K562 (cell line): ENCODE measurements around the gene SEMA6D. TPM values are rescaled to one million over a fixed set of nuclear protein-coding genes. Genes with fewer than 3 reads are reported as not detected.

Source experiments
- ATAC-seq: fragments of 200-7000 bp; cut with Tn5 transposase; 3 replicates; pipeline ENCODE4 v1.9.1; 2020; ENCODE audit warnings: moderate library complexity
- BruUV-seq: library from RNA; stranded (reverse); fragments of 400-500 nt; replicated peaks from 2 replicates; lab custom pipeline; 2021; lab: Mats Ljungman, UMichigan
- CTCF ChIA-PET: fragments of 300-600 bp; formaldehyde crosslinking; extraction: SDS; loops from one replicate; lab custom pipeline; 2021; ENCODE audit warnings: low intra/inter-chr PET ratio; lab: Yijun Ruan, JAX
- POLR2A ChIA-PET: fragments of 300-600, 350-650 bp; sonication (Branson Sonifier 250); formaldehyde crosslinking; extraction: SDS; loops from one replicate; lab custom pipeline; 2021; ENCODE audit warnings: antibody characterized with exemption, inconsistent platforms; lab: Yijun Ruan, JAX
- DNase-seq, 4 experiments: peaks; one replicate each; pipeline versions ENCODE4 v3.0.0 to v3.0.0-alpha.2; 2011 to 2018; ENCODE audit warnings: low spot score in 3 of 4, mixed read lengths in 3 of 4; ENCODE audit errors: extremely low read depth in 1 of 4
- FAIRE-seq: peaks from 2 replicates; lab custom pipeline; 2011; peaks lifted over from hg19 to GRCh38; lab: Jason Lieb, UNC
- H2AFZ ChIP-seq: 2 replicates; pipeline ENCODE4 v1.6.0; 2011; ENCODE audit warnings: low read depth, low read length, control low read depth, inconsistent platforms
- H3K27ac ChIP-seq: fragments of 200-600 bp; 3 replicates; pipeline ENCODE4 v1.8.0; 2011; ENCODE audit warnings: low read depth, mild to moderate bottlenecking, control low read depth, inconsistent platforms, low read length, moderate library complexity, mixed read lengths; ENCODE audit errors: extremely low read depth
- H3K27me3 ChIP-seq, 2 experiments: fragments of 300-600 bp in 1 of 2; 2 replicates in 1 of 2; 3 replicates in 1 of 2; pipeline versions ENCODE4 v1.6.0 to v1.8.0; 2011; ENCODE audit warnings: inconsistent platforms in 2 of 2, low read length in 2 of 2, mild to moderate bottlenecking in 1 of 2, mixed read lengths in 1 of 2, moderate library complexity in 1 of 2; ENCODE audit not compliant: control insufficient read depth in 2 of 2, insufficient read depth in 2 of 2
- H3K36me3 ChIP-seq: fragments of 300-600 bp; 3 replicates; pipeline ENCODE4 v1.8.0; 2011; ENCODE audit warnings: mild to moderate bottlenecking, low read length, inconsistent platforms; ENCODE audit not compliant: control insufficient read depth, insufficient read depth
- H3K4me1 ChIP-seq, 2 experiments: fragments of 200-600 bp in 1 of 2; replicated peaks in 1 of 2; 2 replicates in 1 of 2; 3 replicates in 1 of 2; pipeline versions ENCODE4 v1.5.1 to v1.8.0; 2011; ENCODE audit warnings: inconsistent platforms in 2 of 2, low read length in 2 of 2, mild to moderate bottlenecking in 1 of 2, mixed read lengths in 1 of 2, moderate library complexity in 1 of 2; ENCODE audit not compliant: control insufficient read depth in 2 of 2, insufficient read depth in 2 of 2
- H3K4me2 ChIP-seq: 2 replicates; pipeline ENCODE4 v1.6.1; 2011; ENCODE audit warnings: low read length, control low read depth, inconsistent platforms, mixed read lengths; ENCODE audit not compliant: insufficient read depth
- H3K4me3 ChIP-seq: fragments of 200-600 bp; sonication (generic), shearing (Covaris generic); 2 replicates; pipeline ENCODE4 v1.5.1; 2016; ENCODE audit warnings: control low read depth, inconsistent platforms
- H3K79me2 ChIP-seq: fragments of 200-600 bp; 3 replicates; pipeline ENCODE4 v1.8.0; 2011; ENCODE audit warnings: low read length, inconsistent platforms; ENCODE audit not compliant: control insufficient read depth, insufficient read depth
- H3K9ac ChIP-seq, 2 experiments: 2 replicates each; pipeline versions ENCODE4 v1.6.0 to v1.6.1; 2011; ENCODE audit warnings: low read depth in 2 of 2, low read length in 2 of 2, control low read depth in 1 of 2, inconsistent platforms in 1 of 2, mild to moderate bottlenecking in 1 of 2, mixed read lengths in 1 of 2; ENCODE audit not compliant: insufficient read depth in 1 of 2
- H3K9me1 ChIP-seq: one replicate; pipeline ENCODE4 v1.6.0; 2011; ENCODE audit warnings: inconsistent platforms, mild to moderate bottlenecking, low read length, moderate library complexity; ENCODE audit not compliant: control insufficient read depth, insufficient read depth
- H3K9me3 ChIP-seq: replicated peaks from 2 replicates; pipeline ENCODE4 v1.5.1; 2011; ENCODE audit warnings: low read depth, low read length, inconsistent platforms; ENCODE audit not compliant: control insufficient read depth, insufficient read depth
- H4K20me1 ChIP-seq: replicated peaks from 2 replicates; pipeline ENCODE4 v1.6.1; 2011; ENCODE audit warnings: low read length, inconsistent platforms, mixed read lengths; ENCODE audit not compliant: control insufficient read depth, insufficient read depth
- CREM ChIP-seq: IDR thresholded peaks from 2 replicates; pipeline ENCODE4 v1.6.1; 2014; ENCODE audit warnings: antibody characterized with exemption, low read depth
- EP400 ChIP-seq: fragments of 450-650 bp; IDR thresholded peaks from 2 replicates; pipeline ENCODE4 v1.6.1; 2017; ENCODE audit warnings: antibody characterized with exemption, mild to moderate bottlenecking, moderate library complexity
- HMG20B ChIP-seq: fragments of 250-450 bp; sonication (Bioruptor Pico); IDR thresholded peaks from 2 replicates; pipeline ENCODE4 v1.5.0; 2021; ENCODE audit warnings: mild to moderate bottlenecking
- KAT8 ChIP-seq: fragments of 450-650 bp; IDR thresholded peaks from 2 replicates; pipeline ENCODE4 v1.6.1; 2016; ENCODE audit warnings: low read depth, mild to moderate bottlenecking
- MTA2 ChIP-seq: fragments of 450-650 bp; IDR thresholded peaks from 2 replicates; pipeline ENCODE4 v1.6.1; 2016; ENCODE audit warnings: low read depth
- NFATC3 ChIP-seq: fragments of 450-650 bp; IDR thresholded peaks from 2 replicates; pipeline ENCODE4 v1.6.1; 2017; ENCODE audit warnings: mild to moderate bottlenecking
- RNF2 ChIP-seq: sonication (generic); IDR thresholded peaks from 2 replicates; pipeline ENCODE4 v1.6.1; 2016
- STAT5A ChIP-seq: IDR thresholded peaks from 2 replicates; pipeline ENCODE4 v1.6.1; 2012; ENCODE audit warnings: low read length, inconsistent platforms, borderline replicate concordance
- ZEB2 ChIP-seq: fragments of 450-650 bp; IDR thresholded peaks from 2 replicates; pipeline ENCODE4 v1.6.1; 2016
- ZNF445 ChIP-seq: fragments of 250-450 bp; sonication (Bioruptor Pico); IDR thresholded peaks from 2 replicates; pipeline ENCODE4 v1.4.0; 2020; ENCODE audit warnings: low read depth, mild to moderate bottlenecking, moderate library complexity
- WGBS: fragments of 100-300 bp; shearing (Covaris generic); methylation state at CpG from one replicate; pipeline ENCODE4 v1.1.6; 2016; ENCODE audit warnings: low coverage, mixed read lengths; ENCODE audit not compliant: insufficient coverage; ENCODE audit errors: missing lambda C conversion rate; 5-methylcytosine and 5-hydroxymethylcytosine counted together
- in situ Hi-C: fragments of 300-500 bp; cut with MboI; formaldehyde crosslinking; loops from 4 replicates; pipeline ENCODE4 v1.15.0; 2018; ENCODE audit warnings: inconsistent platforms, mixed read lengths
- intact Hi-C: fragments of 100-400 bp; cut with micrococcal nuclease; formaldehyde crosslinking; loops from 2 replicates; pipeline ENCODE4 v1.14.2; 2022
- polyA plus RNA-seq, 8 experiments: library from polyadenylated mRNA; depleted of rRNA in 4 of 8; stranded (reverse) in 5 of 8; unstranded in 3 of 8; fragments of >200 nt; fragmentation: Nextera tagmentation in 2 of 8; fragmentation: Illumina TruSeq in 1 of 8; extraction: Ambion mirVana in 2 of 8; extraction: Trizol in 1 of 8; gene quantifications; 2 replicates each; pipeline versions ENCODE4 v1.2.1 to v1.2.3, GENCODE V29; 2011 to 2014; ENCODE audit warnings: inconsistent platforms in 1 of 8, missing spikeins in 1 of 8
- total RNA-seq, 7 experiments: library from RNA; depleted of rRNA in 6 of 7; stranded (reverse); fragments of >200 nt in 6 of 7; fragmentation: Illumina TruSeq in 2 of 7; extraction: Trizol in 2 of 7; gene quantifications; 2 replicates each; pipeline versions ENCODE4 v1.2.1 to v1.2.3, GENCODE V29; 2011 to 2021; ENCODE audit warnings: low replicate concordance in 1 of 7
- TF ChIP-seq, protein P1 (sequence below): fragments of 450-650 bp; IDR thresholded peaks from 2 replicates; pipeline ENCODE4 v1.6.1; 2016; ENCODE audit warnings: missing biosample characterization, missing genetic modification characterization
- TF ChIP-seq, protein P2 (sequence below): sonication (generic); formaldehyde crosslinking; IDR thresholded peaks from 2 replicates; pipeline ENCODE4 v1.8.0; 2022; ENCODE audit warnings: mild to moderate bottlenecking, missing genetic modification reagents

SEMA6D gene
- total and polyA plus RNA-seq, 9 of the 15 experiments (the other 6 are each of a cell fraction or from before 2014, with no cell fraction given), result not detected

DNA sequence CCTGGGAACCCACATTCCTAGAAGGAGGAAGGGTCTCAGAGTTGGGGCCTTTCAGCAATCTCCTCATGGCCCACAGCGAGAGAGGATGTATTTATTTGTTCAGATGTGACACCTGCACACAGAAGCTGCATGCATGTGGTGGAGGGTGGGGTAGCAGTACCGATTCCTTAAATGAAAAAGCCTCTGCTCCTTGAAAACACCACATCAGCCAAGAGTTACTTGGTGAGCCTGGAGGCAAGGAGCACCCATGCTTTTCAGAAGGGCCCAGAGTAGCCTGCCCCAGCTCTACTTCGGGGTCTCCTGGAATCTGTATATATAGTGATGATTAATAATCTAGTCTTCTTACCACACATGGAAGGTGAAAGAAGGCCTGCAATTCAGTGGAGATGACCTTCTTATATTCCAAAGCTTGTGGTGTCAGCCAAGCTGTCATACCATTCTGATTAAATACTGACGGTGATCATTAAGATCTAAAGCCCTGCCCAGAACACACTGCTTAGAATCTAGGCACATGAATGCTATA lies 33.5 kb downstream of the SEMA6D start:
- Histone ChIP-seq H3K9me1 (no peaks in the 10 kb centered on the region), H2AFZ (no peak overlapping the region), H4K20me1 (no peaks in the 10 kb centered on the region), H3K27me3 (no peaks in the 10 kb centered on the region), H3K4me3 (no peak overlapping the region), H3K9me3 (no peaks in the 10 kb centered on the region), H3K4me1 (no peaks in the 10 kb centered on the region), H3K36me3 (no peaks in the 10 kb centered on the region), H3K27ac (no peak overlapping the region), H3K9ac (no peak overlapping the region), H3K4me2 (no peak overlapping the region), H3K79me2 (no peaks in the 10 kb centered on the region)
- ATAC-seq (no peak), DNase-seq (no peak), FAIRE-seq (no peak)
- intact Hi-C loops (no loop called here), in situ Hi-C loops (no loop called here)
- CTCF ChIA-PET, result no interaction called here
- WGBS, result 2% methylated on average over 4 of the region's 4 CpGs
- POLR2A ChIA-PET, result interaction anchor here (0.7 kb wide), 1 partner anchor 8 kb away, joined by 3 read pairs; no protein-coding TSS in a partner anchor
- no peak for TF ChIP-seq ZNF445
- TF ChIP-seq, protein P1, sequence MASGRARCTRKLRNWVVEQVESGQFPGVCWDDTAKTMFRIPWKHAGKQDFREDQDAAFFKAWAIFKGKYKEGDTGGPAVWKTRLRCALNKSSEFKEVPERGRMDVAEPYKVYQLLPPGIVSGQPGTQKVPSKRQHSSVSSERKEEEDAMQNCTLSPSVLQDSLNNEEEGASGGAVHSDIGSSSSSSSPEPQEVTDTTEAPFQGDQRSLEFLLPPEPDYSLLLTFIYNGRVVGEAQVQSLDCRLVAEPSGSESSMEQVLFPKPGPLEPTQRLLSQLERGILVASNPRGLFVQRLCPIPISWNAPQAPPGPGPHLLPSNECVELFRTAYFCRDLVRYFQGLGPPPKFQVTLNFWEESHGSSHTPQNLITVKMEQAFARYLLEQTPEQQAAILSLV (tag), result no peak
- TF ChIP-seq HMG20B (CRISPR knock-in tag), result no peak
- TF ChIP-seq CREM, result no peak
- no peak for TF ChIP-seq MTA2
- no peak for TF ChIP-seq NFATC3
- TF ChIP-seq STAT5A, result no peak
- no peak for TF ChIP-seq ZEB2
- no peak for TF ChIP-seq RNF2
- TF ChIP-seq KAT8, result no peak
- TF ChIP-seq EP400, result no peak
- TF ChIP-seq, protein P2, sequence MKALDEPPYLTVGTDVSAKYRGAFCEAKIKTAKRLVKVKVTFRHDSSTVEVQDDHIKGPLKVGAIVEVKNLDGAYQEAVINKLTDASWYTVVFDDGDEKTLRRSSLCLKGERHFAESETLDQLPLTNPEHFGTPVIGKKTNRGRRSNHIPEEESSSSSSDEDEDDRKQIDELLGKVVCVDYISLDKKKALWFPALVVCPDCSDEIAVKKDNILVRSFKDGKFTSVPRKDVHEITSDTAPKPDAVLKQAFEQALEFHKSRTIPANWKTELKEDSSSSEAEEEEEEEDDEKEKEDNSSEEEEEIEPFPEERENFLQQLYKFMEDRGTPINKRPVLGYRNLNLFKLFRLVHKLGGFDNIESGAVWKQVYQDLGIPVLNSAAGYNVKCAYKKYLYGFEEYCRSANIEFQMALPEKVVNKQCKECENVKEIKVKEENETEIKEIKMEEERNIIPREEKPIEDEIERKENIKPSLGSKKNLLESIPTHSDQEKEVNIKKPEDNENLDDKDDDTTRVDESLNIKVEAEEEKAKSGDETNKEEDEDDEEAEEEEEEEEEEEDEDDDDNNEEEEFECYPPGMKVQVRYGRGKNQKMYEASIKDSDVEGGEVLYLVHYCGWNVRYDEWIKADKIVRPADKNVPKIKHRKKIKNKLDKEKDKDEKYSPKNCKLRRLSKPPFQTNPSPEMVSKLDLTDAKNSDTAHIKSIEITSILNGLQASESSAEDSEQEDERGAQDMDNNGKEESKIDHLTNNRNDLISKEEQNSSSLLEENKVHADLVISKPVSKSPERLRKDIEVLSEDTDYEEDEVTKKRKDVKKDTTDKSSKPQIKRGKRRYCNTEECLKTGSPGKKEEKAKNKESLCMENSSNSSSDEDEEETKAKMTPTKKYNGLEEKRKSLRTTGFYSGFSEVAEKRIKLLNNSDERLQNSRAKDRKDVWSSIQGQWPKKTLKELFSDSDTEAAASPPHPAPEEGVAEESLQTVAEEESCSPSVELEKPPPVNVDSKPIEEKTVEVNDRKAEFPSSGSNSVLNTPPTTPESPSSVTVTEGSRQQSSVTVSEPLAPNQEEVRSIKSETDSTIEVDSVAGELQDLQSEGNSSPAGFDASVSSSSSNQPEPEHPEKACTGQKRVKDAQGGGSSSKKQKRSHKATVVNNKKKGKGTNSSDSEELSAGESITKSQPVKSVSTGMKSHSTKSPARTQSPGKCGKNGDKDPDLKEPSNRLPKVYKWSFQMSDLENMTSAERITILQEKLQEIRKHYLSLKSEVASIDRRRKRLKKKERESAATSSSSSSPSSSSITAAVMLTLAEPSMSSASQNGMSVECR (CRISPR knock-in tag), result no peak
- BruUV-seq, result no TSS peak
